C1 segment of cervical spinal cord (tissue), 14 donors: ENCODE measurements around the gene BPIFB3.
"Not testable (repeated sequence)": the region's sequence is repeated elsewhere in the genome, so short reads cannot be mapped to it uniquely, and the experiment has no call there.

Experiments
- DNase-seq, 14 donors: peaks; one replicate each; lab custom pipeline; 2025; lab: John Stamatoyannopoulos, UW

Gene BPIFB3

GRCh38 chr20:33119725-33120720 lies 66.3 kb downstream of the BPIFB3 start:
- no peak for DNase-seq

DNA sequence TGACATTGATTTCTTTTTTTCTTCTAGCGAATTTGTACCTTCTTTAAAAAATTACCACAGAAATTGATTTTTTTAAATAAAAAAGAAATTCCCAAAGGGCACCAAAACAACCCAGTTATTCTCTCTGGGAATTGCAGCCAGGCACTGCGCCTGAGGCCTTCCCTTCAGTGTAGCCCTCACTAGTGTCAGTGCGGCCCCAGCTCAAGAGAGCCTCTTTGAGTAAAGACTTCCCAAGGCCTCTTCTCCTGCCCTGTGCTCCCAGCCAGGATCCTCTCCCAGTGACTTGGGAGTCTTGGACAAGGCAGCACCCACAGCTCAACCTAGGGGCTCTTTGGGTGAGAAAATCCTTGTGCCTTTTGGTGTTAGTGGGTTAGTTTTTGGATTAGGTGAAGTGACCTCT lies 67.2 kb downstream of the BPIFB3 start:
- no peak for DNase-seq

DNA sequence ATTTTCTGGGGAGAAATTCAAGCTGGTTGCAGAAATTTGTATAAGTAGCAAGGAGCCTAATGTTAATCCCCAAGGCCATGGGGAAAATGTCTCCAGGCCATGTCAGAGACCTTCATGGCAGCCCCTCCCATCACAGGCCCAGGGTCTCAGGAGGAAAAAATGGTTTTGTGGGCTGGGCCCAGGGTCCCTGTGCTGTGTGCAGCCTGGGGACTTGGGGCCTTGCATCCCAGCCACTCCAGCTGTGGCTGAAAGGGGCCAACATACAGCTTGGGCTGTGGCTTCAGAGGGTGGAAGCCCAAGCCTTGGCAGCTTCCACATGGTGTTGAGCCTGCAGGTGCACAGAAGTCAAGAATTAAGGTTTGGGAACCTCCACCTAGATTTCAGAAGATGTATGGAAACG lies 68.6 kb downstream of the BPIFB3 start:
- DNase-seq = not testable (repeated sequence)
